Hepatocyte (in vitro differentiated cells): ENCODE data around the gene CILP2.

ENCODE experiments used
- CTCF ChIP-seq: fragments of 200-600 bp; sonication (generic); IDR thresholded peaks from 2 replicates; pipeline ENCODE4 v1.5.1; 2016; ENCODE audit warnings: antibody characterized with exemption, mild to moderate bottlenecking; ENCODE audit not compliant: poor library complexity
- EZH2 ChIP-seq: fragments of 200-600 bp; sonication (generic); IDR thresholded peaks from 2 replicates; pipeline ENCODE4 v1.6.1; 2016; ENCODE audit warnings: antibody characterized with exemption, mild to moderate bottlenecking, borderline replicate concordance

- TF ChIP-seq EZH2, result no peak
- no peak for TF ChIP-seq CTCF
Observed at GRCh38 chr19:19520989-19521388, 17.1 kb upstream of the CILP2 start.
